T-helper 1 cell treated with Interleukin-12 subunit alpha and Interleukin-12 subunit beta and Interleukin-4 antibody, amounts not matched to agents 30 ng/mL and 1 ng/mL, for 36 hours (primary cell): ENCODE results near the gene RBM42. TPM values are rescaled to one million over a fixed set of nuclear protein-coding genes. Genes with fewer than 3 reads are reported as not detected.
"Not testable (repeated sequence)": the region's sequence is repeated elsewhere in the genome, so short reads cannot be mapped to it uniquely, and the experiment has no call there.

ENCODE experiments used
- intact Hi-C: fragments of 100-400 bp; cut with micrococcal nuclease; formaldehyde crosslinking; loops from one replicate; pipeline ENCODE4 v1.15.1; 2024
- total RNA-seq: library from RNA; stranded (reverse); gene quantifications from 2 replicates; pipeline ENCODE4 v1.2.3, GENCODE V29; 2022

Gene RBM42
- total RNA-seq, 1 donor from 2014 or later = 114 TPM

DNA sequence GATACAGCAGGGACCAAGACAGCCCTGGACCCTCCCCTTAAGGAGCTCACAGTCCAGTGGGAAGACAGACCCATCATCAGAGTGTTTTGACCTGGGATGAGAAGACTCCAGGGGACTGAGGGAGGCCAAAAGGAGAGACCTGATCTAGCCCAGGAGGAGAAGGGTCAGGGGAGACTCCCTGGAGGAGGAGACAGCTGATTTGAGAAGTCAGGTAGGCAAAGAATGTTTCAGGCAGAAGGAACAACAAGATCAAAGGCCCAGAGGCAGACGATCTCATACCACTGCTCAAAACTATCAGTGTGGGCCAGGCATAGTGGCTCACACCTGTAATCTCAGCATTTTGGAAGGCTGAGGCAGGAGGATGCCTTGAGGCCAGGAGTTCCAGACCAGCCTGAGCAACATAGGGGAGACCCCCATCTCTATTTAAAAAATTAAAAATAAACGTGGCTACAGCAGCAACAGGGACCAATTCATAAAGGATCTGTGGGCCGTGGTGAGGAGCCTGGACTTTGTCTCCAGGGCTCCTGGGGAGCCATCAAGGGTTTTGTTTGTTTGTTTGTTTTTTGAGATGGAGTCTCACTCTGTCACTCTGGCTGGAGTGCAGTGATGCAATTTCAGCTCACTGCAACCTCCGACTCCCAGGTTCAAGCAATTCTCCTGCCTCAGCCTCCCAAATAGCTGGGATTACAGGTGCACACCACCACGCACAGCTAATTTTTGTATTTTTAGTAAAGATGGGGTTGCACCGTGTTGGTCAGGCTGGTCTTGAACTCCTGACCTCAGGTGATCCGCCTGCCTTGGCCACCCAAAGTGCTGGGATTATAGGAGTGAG lies 17.1 kb downstream of the RBM42 start:
- intact Hi-C loops = loop anchor here (2.0 to 10.0 kb wide), 2 partner anchors 409 to 569 kb away; partner anchors contain the start of genes THAP8, WDR62, ZNF146 and ZNF565

DNA sequence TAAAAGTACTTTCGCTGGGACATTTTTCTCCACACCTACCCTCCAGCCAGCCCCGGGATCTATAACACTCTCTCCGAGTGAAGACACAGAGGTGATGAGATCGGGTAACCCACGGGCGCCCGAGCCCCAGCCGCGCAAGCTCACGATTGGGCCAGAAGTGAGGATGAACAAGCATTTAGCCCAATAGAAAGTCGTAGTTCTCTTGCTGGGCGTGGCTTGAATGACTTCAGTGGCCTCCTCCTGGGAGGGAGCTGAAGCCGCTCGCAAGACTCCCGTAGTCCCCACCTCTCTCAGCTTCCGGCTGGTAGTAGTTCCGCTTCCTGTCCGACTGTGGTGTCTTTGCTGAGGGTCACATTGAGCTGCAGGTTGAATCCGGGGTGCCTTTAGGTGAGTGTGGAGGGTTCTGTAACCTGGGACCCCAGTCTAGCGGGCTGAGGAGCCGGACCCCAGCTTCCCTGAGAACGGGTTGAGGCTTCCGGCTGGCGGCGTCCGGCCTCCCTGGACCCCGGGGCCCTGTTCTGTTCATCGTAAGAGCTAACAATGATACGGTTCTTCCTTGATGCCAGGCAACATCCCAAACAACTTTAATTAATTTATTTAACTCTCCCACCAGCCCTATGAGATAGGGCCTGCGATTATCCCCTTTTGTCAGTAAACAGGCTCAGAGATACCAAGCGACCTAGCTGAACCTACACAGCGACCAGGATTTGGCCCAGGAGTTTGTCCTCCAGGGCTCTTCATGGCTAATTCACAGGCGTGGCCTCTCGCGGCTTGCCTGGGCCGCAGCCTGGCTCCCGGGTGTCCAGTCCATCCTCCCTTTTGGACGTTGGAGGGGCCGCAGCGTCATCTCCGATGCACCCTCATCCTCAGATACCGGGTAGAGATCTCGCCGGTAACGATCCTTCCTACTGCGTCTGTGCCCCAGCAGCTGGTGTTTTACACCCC lies 19.5 kb downstream of the RBM42 start, which contains the start of gene COX6B1:
Gene COX6B1, plus strand, starts transcription at position 307 of the 945 bp plus-strand sequence. CDS start 2,921 bp downstream, outside the sequence.
- intact Hi-C loops = loop anchor here (1.0 to 10.0 kb wide), 13 partner anchors 20 to 567 kb away; partner anchors contain the start of genes ALKBH6, ARHGAP33, HAUS5 and TMEM147

DNA sequence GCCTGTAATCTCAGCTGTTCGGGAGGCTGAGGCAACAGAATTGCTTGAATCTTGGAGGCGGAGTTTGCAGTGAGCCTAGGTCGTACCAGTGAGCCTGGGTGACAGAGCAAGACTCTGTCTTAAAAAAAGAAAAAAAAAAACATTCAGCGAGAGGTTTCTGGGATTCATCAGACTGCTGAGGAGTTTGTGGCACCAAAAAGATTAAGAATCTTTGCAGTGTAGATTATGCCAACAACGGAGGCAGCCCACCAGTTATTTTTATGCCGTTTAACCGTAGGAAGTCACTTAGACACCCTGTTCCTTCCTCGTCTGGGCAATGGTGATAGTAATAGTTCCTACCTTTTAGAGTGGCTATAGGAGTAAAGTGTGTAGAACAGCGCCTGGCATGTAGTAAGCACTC lies 21.7 kb downstream of the RBM42 start:
- intact Hi-C loops = no loop called here

DNA sequence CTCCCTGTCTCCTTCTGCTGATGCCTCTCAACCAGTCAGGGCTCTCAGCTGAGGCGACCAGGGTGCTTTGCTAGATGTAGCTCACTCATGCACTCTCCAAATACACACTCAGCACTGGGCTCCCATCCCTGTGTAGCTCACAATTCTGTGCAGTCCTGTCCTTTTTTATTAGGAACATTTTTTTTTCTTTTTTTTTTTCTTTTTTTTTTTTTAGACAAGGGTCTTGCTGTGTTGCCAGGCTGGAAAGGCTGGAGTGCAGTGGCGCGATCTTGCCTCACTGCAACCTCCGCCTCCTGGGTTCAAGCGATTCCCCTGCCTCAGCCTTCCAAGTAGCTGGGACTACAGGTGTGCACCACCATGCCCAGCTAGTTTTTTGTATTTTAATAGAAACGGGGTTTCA lies 26.0 kb downstream of the RBM42 start:
- intact Hi-C loops = not testable (repeated sequence)

DNA sequence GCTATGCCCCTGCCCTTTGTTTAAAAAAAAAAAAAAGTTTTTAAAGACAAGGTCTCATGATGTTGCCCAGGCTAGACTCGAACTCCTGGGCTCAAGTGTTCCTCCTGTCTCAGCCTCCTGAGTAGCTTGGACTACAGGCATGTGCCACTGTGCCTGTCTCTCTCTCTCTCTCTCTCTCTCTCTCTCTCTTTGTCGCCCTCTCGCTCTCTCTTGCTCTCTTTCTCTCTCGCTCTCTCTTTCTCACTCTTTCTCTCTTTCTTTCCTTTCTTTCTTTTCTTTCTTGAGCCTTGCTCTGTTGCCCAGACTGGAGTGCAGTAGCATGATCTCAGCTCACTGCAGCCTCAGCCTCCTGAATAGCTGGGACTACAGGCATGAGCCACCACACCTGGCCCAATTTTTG lies 26.8 kb downstream of the RBM42 start:
- intact Hi-C loops = no loop called here

DNA sequence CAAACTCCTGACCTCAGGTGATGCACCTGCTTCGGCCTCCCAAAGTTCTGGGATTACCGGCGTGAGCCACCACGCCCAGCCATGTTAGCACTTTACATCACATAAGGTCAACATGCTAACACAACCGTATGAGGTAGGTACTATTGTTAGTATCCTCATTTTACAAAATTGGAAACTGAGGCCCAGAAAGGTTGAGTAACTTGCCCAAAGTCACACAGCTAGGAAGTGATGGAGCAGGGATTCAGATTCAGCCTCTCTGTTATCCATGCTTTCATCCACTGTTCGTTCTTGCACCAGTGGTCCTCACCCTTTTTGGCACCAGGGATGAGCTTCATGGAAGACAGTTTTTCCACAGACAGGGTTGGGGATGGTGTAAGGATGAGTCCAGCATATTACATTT lies 27.9 kb downstream of the RBM42 start:
- intact Hi-C loops = no loop called here

DNA sequence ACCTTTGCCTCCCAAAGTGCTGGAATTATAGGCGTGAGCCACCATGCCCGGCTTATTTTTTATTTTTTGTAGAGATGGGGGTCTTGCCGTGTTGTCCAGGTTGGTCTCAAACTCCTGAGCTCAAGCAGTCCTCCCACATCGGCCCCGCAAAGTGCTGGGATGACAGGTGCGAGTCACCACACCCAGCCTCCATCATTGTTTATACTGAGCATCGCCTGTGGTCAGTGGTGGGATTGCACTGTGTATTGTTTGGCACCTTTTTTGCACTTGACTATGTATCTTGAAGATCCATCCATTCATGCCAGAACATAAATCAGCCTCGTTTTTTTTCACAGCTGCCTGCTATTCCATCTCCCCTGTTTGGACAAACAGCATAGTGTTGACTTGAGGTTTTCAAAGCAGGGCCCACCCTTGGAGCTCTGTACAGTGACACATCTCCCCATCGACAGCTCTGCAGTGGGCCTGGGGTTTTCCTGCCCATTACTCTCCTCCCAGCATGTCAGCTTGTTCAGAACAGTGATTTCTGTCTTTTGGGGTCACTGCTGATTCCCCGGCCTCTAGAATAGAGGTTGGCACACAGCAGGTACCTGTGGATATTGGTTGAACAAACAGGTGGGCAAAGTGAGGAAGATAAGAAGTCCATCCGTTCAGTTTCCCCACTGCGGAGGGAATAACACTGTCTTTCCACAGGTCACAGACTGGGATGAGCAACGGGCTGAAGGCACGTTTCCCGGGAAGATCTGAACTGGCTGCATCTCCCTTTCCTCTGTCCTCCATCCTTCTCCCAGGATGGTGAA lies 29.3 kb downstream of the RBM42 start:
- intact Hi-C loops = no loop called here

DNA sequence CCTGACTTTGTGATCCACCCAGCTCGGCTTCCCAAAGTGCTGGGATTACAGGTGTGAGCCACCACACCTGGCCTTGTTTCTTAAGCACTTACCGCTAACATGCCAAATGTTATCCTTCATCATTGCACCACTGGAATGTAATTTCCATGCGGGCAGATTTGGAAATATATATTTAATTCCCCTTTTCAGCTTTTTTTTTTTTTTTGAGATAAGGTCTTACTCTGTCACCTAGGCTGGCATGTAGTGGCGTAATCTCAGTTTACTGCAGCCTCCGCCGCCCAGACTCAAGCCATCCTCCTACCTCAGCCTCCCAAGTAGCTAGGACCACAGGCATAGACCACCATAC lies 33.1 kb downstream of the RBM42 start:
- intact Hi-C loops = no loop called here

DNA sequence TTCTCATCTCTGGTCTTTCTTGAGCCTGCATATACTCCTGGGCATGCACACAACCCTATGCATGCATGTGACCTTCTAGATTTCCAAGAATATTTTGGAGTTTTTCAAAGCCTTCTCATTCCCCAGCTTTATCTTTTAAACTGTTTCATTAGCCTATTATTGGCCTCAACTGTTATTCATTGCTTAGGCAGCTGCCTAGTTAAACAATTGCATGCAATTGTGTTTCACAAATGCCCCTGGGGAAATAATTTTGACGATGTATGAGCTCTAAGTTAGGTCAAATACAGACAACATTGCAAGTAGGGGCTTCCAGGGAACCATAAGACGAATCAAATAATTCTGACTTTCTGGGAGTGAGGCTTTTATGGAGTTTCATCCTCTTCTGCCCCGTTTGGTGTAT lies 35.1 kb downstream of the RBM42 start:
- intact Hi-C loops = no loop called here

DNA sequence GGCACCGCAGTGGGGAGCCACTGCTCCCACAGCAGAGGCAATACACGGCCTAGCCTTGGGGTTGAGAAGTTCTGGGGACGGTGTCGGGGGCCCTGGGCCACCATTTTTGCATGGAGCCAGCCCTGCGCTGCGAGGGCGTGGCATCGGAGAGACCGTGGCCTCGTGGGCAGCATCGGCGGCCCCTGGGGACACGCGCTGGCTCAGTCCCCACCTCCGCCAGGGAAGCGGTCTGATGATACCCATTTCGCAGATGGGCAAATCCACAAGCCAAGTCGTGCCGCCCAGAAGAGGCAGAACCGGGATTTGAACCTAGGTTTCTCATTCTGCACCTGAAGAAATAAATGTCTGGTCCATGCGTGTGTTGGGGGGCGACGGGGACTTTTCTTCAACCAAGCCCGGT lies 36.3 kb downstream of the RBM42 start:
- intact Hi-C loops = no loop called here

DNA sequence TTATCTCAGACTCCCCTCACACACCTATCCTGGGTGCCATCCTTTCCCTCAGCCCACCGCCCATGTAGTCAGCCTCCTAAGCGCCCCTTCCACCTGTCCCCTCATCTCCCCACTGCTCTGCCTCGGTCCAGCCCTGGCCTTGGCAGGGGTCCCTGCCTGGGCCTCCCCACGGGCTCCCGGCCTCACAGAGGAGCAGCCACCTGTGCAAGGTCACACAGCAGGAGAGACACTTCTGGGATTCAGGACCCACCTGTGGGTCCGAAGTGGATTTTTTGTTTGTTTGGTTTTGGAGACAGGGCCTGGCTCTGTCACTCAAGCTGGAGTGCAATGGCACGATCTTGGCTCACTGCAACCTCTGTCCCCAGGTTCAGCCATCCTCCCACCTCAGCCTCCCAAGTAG lies 36.8 kb downstream of the RBM42 start:
- intact Hi-C loops = no loop called here

DNA sequence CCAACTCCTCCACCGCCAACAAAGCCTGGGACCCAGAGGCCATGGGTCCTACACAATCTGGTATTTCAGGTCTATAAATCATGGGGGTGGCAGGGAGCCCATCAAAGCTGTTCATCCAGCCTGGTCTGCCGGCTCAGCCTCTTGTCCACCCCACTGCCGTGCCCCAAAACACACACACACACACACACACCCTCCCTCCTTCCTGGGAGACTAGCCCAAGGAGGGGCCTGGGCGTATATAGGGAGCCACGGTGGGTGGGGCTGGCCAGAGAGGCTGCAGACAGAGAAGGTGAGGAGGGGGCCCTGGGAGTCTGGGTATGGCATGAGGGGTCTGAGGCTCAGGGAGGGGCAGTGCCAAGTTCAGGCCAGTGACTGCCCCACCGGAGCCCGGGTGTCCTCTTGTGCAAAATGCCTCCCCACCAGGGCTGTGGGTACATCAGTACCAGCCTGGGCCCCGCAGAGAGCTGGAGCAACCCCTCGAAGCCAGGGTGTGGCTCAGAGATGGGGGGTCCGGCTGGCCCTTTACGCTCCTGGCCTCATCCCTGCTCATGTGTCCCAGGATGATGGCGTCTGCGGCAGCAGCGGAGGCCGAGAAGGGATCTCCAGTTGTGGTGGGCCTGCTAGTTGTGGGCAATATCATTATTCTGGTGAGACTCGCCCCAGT lies 37.5 kb downstream of the RBM42 start, which contains the start of gene UPK1A:
Gene UPK1A, plus strand, starts transcription at position 267 of the 663 bp plus-strand sequence. Its CDS starts 296 bp downstream, at position 563.
- intact Hi-C loops = no loop called here

DNA sequence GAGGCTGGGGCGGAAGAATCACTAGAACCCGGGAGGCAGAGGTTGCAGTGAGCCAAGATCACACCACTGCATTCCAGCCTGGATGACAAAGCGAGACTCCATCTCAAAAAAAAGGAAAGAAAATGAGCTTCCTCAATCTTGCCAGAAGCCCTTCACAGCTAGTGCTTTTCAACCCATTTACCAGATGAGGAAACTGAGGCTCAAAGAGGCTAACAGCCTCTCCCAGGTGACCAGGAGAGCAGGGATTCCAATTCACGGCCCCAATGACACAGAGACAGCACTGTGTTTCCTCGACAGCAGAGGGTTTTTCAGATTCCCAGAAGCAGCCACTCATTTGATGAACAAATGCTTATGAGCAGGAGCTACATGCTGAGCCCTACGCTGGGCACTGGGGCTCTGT lies 40.7 kb downstream of the RBM42 start:
- intact Hi-C loops = no loop called here

DNA sequence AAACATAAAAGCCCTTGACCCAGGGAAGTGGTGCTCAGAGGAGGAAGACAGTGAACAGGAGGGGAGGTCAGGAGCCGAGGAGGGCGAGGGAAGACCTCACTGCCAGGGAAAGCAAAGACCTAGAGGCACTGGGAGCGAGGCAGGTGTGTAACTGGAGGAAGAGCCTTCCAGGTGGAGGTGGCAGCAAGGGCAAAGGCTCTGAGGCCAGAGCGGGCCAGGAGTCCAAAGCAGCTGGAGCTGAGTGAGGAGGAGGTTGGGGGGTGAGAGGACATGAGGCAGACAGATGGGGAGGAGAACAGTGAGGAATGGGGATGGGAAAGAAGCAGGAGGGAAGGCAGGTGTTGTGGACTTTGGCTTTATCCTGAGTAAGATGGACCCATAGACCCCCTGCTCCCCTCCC lies 41.1 kb downstream of the RBM42 start:
- intact Hi-C loops = no loop called here

DNA sequence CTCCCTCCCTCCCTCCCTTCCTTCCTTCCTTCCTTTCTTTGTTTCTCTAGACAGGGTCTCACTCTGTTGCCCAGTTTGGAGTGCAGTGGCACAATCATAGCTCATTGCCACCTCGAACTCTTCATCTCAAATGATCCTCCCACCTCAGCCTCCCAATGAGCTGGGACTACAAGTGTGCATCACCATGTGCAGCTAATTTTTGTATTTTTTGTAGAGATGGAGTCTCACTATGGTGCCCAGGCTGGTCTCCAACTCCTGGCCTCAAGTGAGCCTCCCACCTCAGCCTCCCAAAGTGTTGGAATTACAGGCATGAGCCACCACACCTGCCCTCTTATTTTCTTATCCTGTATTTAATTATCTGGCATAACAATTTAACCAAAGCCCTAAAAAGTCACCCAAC lies 41.9 kb downstream of the RBM42 start:
- intact Hi-C loops = no loop called here

DNA sequence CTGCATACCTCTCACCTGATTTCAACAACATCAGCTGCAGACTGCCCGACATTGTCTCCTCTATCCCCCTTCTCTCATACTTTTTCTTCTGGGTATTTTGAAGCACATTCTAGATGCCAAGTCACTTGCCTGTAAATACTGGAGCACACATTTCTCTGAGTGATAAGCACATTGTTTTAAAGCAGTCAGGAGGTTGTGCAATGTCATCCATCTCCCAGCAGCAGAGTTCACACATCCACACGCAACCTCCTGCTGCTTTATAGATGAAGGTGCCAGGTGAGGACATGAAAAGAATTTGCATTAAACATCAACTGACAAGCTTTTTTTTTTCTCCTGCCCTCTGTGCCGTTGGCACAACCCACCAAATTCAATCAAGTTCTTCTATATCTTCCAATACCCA lies 43.0 kb downstream of the RBM42 start:
- intact Hi-C loops = loop anchor here (2.0 kb wide), 1 partner anchor 23 kb away; the partner anchor contains the start of gene COX6B1

DNA sequence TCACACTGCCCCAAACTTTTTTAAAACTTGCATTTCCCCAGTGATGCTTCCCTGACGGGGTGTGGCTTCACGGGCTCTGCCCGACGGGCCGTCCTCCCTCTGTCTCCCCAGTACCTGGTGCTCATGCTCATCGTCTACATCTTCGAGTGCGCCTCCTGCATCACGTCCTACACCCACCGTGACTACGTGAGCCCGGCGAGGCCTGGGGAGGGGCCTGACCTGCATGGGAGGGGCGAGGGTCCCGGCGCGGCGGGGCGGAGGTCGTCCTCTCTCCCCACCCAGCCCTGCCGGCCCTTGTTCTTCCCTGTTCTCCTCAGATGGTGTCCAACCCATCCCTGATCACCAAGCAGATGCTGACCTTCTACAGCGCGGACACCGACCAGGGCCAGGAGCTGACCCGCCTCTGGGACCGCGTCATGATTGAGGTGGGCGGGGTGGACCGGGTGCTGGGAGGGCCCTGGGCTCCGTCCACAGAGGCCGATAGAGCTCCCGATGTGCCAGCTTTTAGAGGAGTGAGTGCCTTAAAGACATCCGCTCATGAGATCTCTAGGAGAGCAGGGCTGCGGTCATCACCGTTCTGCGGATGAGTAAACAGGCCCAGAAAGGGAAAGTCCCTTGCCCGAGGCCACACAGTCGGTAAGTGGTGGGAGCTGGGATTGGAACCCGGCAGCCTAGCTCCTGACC lies 44.4 kb downstream of the RBM42 start:
- intact Hi-C loops = loop anchor here (1.0 to 2.0 kb wide), 2 partner anchors 24 to 124 kb away; partner anchors contain the start of gene COX6B1

DNA sequence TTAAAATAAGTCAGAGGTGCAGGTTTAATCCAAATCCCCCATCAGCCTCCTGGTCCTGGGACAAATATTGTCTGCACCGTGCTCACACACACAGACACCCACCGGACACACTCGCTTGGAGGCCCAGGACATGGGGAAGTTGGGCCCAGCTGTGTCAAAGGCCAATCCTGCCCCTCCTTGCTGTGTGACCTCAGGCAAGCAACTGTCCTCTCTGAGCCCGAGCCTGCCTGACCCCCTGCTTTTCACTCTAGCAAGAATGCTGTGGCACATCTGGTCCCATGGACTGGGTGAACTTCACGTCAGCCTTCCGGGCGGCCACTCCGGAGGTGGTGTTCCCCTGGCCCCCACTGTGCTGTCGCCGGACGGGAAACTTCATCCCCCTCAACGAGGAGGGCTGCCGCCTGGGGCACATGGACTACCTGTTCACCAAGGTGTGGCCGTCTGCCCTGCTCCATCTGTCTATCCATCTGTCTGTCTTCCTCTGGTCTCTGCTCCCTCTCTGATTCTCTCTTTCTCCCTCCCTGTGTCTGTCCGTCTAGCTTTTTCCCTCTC lies 46.8 kb downstream of the RBM42 start:
- intact Hi-C loops = no loop called here
